Measurements from ENCODE around the gene ZPBP2. TPM values are rescaled to one million over a fixed set of nuclear protein-coding genes. Genes with fewer than 3 reads are reported as not detected.
A peak's percentile ranks its signal among the peaks of the same experiment; 100 is the strongest.

The ZPBP2 gene
- total and polyA plus RNA-seq, 8 donors: not detected

GRCh38 chr17:39925282-39926134 lies 57.5 kb downstream of the ZPBP2 start:
- ATAC-seq (no peak), DNase-seq (no peak)
- intact Hi-C loops (cut with DNase I): no loop called here
- peaks cover 28 to 67% of the 10 kb centered on the region in 2 donors for H3K4me1 ChIP-seq
- peak overlapping the region in 1 of 2 donors; percentile 88 for H3K27ac ChIP-seq
- H3K27me3 ChIP-seq: no peaks in the 10 kb centered on the region
- H3K9me3 ChIP-seq: no peaks in the 10 kb centered on the region
- no peak for TF ChIP-seq CTCF (IDR thresholded peaks at IDR 0.05)
- H3K4me3 ChIP-seq: peak overlapping the region; percentile 79 to 84
- H3K36me3 ChIP-seq: peaks cover 0 to 36% of the 10 kb centered on the region in 2 donors

GRCh38 chr17:39926135-39926587 lies 58.2 kb downstream of the ZPBP2 start:
- intact Hi-C loops (cut with DNase I): no loop called here
- H3K27me3 ChIP-seq: no peaks in the 10 kb centered on the region
- H3K4me3 ChIP-seq: peak overlapping the region; percentile 79 to 84
- ATAC-seq (no peak), DNase-seq (no peak)
- H3K27ac ChIP-seq: peak overlapping the region; percentile 83 to 88
- H3K9me3 ChIP-seq: no peaks in the 10 kb centered on the region
- peaks cover 28 to 67% of the 10 kb centered on the region in 2 donors for H3K4me1 ChIP-seq
- peaks cover 0 to 29% of the 10 kb centered on the region in 2 donors for H3K36me3 ChIP-seq
- TF ChIP-seq CTCF (IDR thresholded peaks at IDR 0.05): no peak

- peak overlapping the region; percentile 79 to 84 for H3K4me3 ChIP-seq
- H3K4me1 ChIP-seq: peaks cover 28 to 67% of the 10 kb centered on the region in 2 donors
- peak overlapping the region; percentile 83 to 88 for H3K27ac ChIP-seq
- H3K27me3 ChIP-seq: no peaks in the 10 kb centered on the region
- ATAC-seq: peak; percentile 50
- no peaks in the 10 kb centered on the region for H3K9me3 ChIP-seq
- intact Hi-C loops (cut with DNase I): no loop called here
- peaks cover 0 to 24% of the 10 kb centered on the region in 2 donors for H3K36me3 ChIP-seq
- DNase-seq: peak in 3 of 4 donors; percentile 23 to 76 (median 44)
- TF ChIP-seq CTCF (IDR thresholded peaks at IDR 0.05): no peak
Measured at GRCh38 chr17:39926588-39927100, 58.6 kb downstream of the ZPBP2 start.

Other genes with a start within 250 kb of the ZPBP2 start
- 10 to 100 TPM; 10.6 to 29.7 TPM for gene PPP1R1B, start 241.2 kb upstream of the ZPBP2 start, total RNA-seq
- gene PPP1R1B, start 241.2 kb upstream of the ZPBP2 start, polyA plus RNA-seq (ENCODE audit: insufficient read length in 6 of 6): 10 to 100 TPM; 48.0 to 66.4 (median 57.6) TPM
- 10 to 100 TPM; 57.2 to 66.1 TPM for gene STARD3, start 231.1 kb upstream of the ZPBP2 start, total RNA-seq
- 10 to 100 TPM; 42.1 to 61.5 (median 53.5) TPM for gene STARD3, start 231.1 kb upstream of the ZPBP2 start, polyA plus RNA-seq (ENCODE audit: insufficient read length in 6 of 6)
- gene TCAP, start 202.9 kb upstream of the ZPBP2 start, total RNA-seq: 1 to 10 TPM; 2.0 to 2.6 TPM
- gene TCAP, start 202.9 kb upstream of the ZPBP2 start, polyA plus RNA-seq (ENCODE audit: insufficient read length in 6 of 6): 1 to 10 TPM; 1.3 to 2.4 (median 1.6) TPM
- under 1 TPM; 0.38 to 0.58 TPM for gene PNMT, start 199.7 kb upstream of the ZPBP2 start, total RNA-seq
- 1 to 10 TPM; 1.6 to 2.4 (median 1.8) TPM for gene PNMT, start 199.7 kb upstream of the ZPBP2 start, polyA plus RNA-seq (ENCODE audit: insufficient read length in 6 of 6)
- gene PGAP3, start 180.1 kb upstream of the ZPBP2 start, total RNA-seq: 10 to 100 TPM; 17.2 to 32.9 TPM
- gene PGAP3, start 180.1 kb upstream of the ZPBP2 start, polyA plus RNA-seq (ENCODE audit: insufficient read length in 6 of 6): 10 to 100 TPM; 37.9 to 46.5 (median 41.1) TPM
- 100 to 1,000 TPM in 1 of 2 donors, 10 to 100 TPM in 1; 65.1 to 137 TPM for gene ERBB2, start 168.1 kb upstream of the ZPBP2 start, total RNA-seq
- gene ERBB2, start 168.1 kb upstream of the ZPBP2 start, polyA plus RNA-seq (ENCODE audit: insufficient read length in 6 of 6): 100 to 1,000 TPM; 103 to 125 (median 107) TPM
- 10 to 100 TPM; 45.6 to 57.9 TPM for gene MIEN1, start 137.7 kb upstream of the ZPBP2 start, total RNA-seq
- gene MIEN1, start 137.7 kb upstream of the ZPBP2 start, polyA plus RNA-seq (ENCODE audit: insufficient read length in 6 of 6): 10 to 100 TPM; 18.8 to 27.5 (median 24.0) TPM
- 10 to 100 TPM; 12.4 to 31.9 TPM for gene GRB7, start 130.3 kb upstream of the ZPBP2 start, total RNA-seq
- 10 to 100 TPM; 25.8 to 34.2 (median 28.2) TPM for gene GRB7, start 130.3 kb upstream of the ZPBP2 start, polyA plus RNA-seq (ENCODE audit: insufficient read length in 6 of 6)
- gene IKZF3, start 3.9 kb upstream of the ZPBP2 start, total RNA-seq: 1 to 10 TPM; 3.3 to 6.6 TPM
- gene IKZF3, start 3.9 kb upstream of the ZPBP2 start, polyA plus RNA-seq (ENCODE audit: insufficient read length in 6 of 6): 1 to 10 TPM; 1.2 to 1.9 (median 1.6) TPM
- gene GSDMB, start 50.4 kb downstream of the ZPBP2 start, total RNA-seq: 10 to 100 TPM in 1 of 2 donors, 1 to 10 TPM in 1; 9.2 to 16.7 TPM
- gene GSDMB, start 50.4 kb downstream of the ZPBP2 start, polyA plus RNA-seq (ENCODE audit: insufficient read length in 6 of 6): 10 to 100 TPM; 15.9 to 36.4 (median 28.4) TPM
- 100 to 1,000 TPM in 1 of 2 donors, 10 to 100 TPM in 1; 47.6 to 107 TPM for gene ORMDL3, start 59.4 kb downstream of the ZPBP2 start, total RNA-seq
- gene ORMDL3, start 59.4 kb downstream of the ZPBP2 start, polyA plus RNA-seq (ENCODE audit: insufficient read length in 6 of 6): 10 to 100 TPM; 74.3 to 91.3 (median 82.7) TPM
- not detected for gene LRRC3C, start 59.5 kb downstream of the ZPBP2 start, total RNA-seq
- gene LRRC3C, start 59.5 kb downstream of the ZPBP2 start, polyA plus RNA-seq (ENCODE audit: insufficient read length in 6 of 6): not detected
- gene GSDMA, start 94.8 kb downstream of the ZPBP2 start, total RNA-seq: under 1 TPM in 1 of 2 donors, not detected in 1; 0.76 TPM
- 1 to 10 TPM in 1 of 6 donors, under 1 TPM in 5; 0.57 to 1.3 (median 0.88) TPM for gene GSDMA, start 94.8 kb downstream of the ZPBP2 start, polyA plus RNA-seq (ENCODE audit: insufficient read length in 6 of 6)
- 100 to 1,000 TPM in 1 of 2 donors, 10 to 100 TPM in 1; 72.8 to 117 TPM for gene PSMD3, start 112.6 kb downstream of the ZPBP2 start, total RNA-seq
- gene PSMD3, start 112.6 kb downstream of the ZPBP2 start, polyA plus RNA-seq (ENCODE audit: insufficient read length in 6 of 6): 100 to 1,000 TPM in 2 of 6 donors, 10 to 100 TPM in 4; 91.1 to 108 (median 96.8) TPM
- gene CSF3, start 147.2 kb downstream of the ZPBP2 start, total RNA-seq: 1 to 10 TPM in 1 of 2 donors, under 1 TPM in 1; 0.61 to 1.7 TPM
- not detected for gene CSF3, start 147.2 kb downstream of the ZPBP2 start, polyA plus RNA-seq (ENCODE audit: insufficient read length in 6 of 6)
- 10 to 100 TPM; 72.0 to 75.2 TPM for gene MED24, start 186.2 kb downstream of the ZPBP2 start, total RNA-seq
- gene MED24, start 186.2 kb downstream of the ZPBP2 start, polyA plus RNA-seq (ENCODE audit: insufficient read length in 6 of 6): 100 to 1,000 TPM in 5 of 6 donors, 10 to 100 TPM in 1; 95.0 to 144 (median 114) TPM
- 10 to 100 TPM; 37.9 to 45.2 TPM for gene THRA, start 194.8 kb downstream of the ZPBP2 start, total RNA-seq
- gene THRA, start 194.8 kb downstream of the ZPBP2 start, polyA plus RNA-seq (ENCODE audit: insufficient read length in 6 of 6): 10 to 100 TPM; 69.3 to 80.7 (median 75.3) TPM
- 10 to 100 TPM in 1 of 2 donors, 1 to 10 TPM in 1; 6.5 to 11.4 TPM for gene NR1D1, start 232.4 kb downstream of the ZPBP2 start, total RNA-seq
- 1 to 10 TPM; 3.0 to 4.9 (median 3.9) TPM for gene NR1D1, start 232.4 kb downstream of the ZPBP2 start, polyA plus RNA-seq (ENCODE audit: insufficient read length in 6 of 6)

Data from left lung (tissue), 10 donors.